ENCODE results near the gene HNRNPDL.
"Not testable (repeated sequence)": the region's sequence is repeated elsewhere in the genome, so short reads cannot be mapped to it uniquely, and the experiment has no call there.

The HNRNPDL gene

GRCh38 chr4:82397527-82397926 lies 32.7 kb downstream of the HNRNPDL start:
- Histone ChIP-seq H3K4me3 (ENCODE audit: low read depth in 1 of 2, low read length in 2 of 2) (no peak overlapping the region), H3K9me3 (ENCODE audit: control insufficient read depth in 1 of 2, low read length in 2 of 2) (no peaks in the 10 kb centered on the region), H3K27ac (ENCODE audit: low read depth, low read length) (no peak overlapping the region), H3K27me3 (ENCODE audit: control insufficient read depth in 1 of 2, insufficient read depth in 2 of 2, low read length in 2 of 2) (no peaks in the 10 kb centered on the region), H3K9ac (ENCODE audit: low read depth in 1 of 2, low read length in 2 of 2) (no peak overlapping the region), H3K4me1 (ENCODE audit: control insufficient read depth in 1 of 2, insufficient read depth in 2 of 2, low read length in 2 of 2) (no peaks in the 10 kb centered on the region), H3K36me3 (ENCODE audit: control insufficient read depth in 1 of 2, insufficient read depth in 2 of 2, low read length in 2 of 2) (no peaks in the 10 kb centered on the region)

- no peak overlapping the region for H3K9ac ChIP-seq (ENCODE audit: low read depth in 1 of 2, low read length in 2 of 2)
- H3K4me3 ChIP-seq (ENCODE audit: low read depth in 1 of 2, low read length in 2 of 2) = no peak overlapping the region
- H3K9me3 ChIP-seq (ENCODE audit: control insufficient read depth in 1 of 2, low read length in 2 of 2) = no peaks in the 10 kb centered on the region
- H3K27me3 ChIP-seq (ENCODE audit: control insufficient read depth in 1 of 2, insufficient read depth in 2 of 2, low read length in 2 of 2) = no peaks in the 10 kb centered on the region
- H3K36me3 ChIP-seq (ENCODE audit: control insufficient read depth in 1 of 2, insufficient read depth in 2 of 2, low read length in 2 of 2) = no peaks in the 10 kb centered on the region
- H3K27ac ChIP-seq (ENCODE audit: low read depth, low read length) = no peak overlapping the region
- no peaks in the 10 kb centered on the region for H3K4me1 ChIP-seq (ENCODE audit: control insufficient read depth in 1 of 2, insufficient read depth in 2 of 2, low read length in 2 of 2)
Observed at GRCh38 chr4:82394896-82395295, 35.4 kb downstream of the HNRNPDL start.

- not testable (repeated sequence) for H3K27me3 ChIP-seq (ENCODE audit: control insufficient read depth in 1 of 2, insufficient read depth in 2 of 2, low read length in 2 of 2); H3K9me3 ChIP-seq (ENCODE audit: control insufficient read depth in 1 of 2, low read length in 2 of 2); H3K9ac ChIP-seq (ENCODE audit: low read depth in 1 of 2, low read length in 2 of 2); H3K36me3 ChIP-seq (ENCODE audit: control insufficient read depth in 1 of 2, insufficient read depth in 2 of 2, low read length in 2 of 2); H3K27ac ChIP-seq (ENCODE audit: low read depth, low read length); H3K4me3 ChIP-seq (ENCODE audit: low read depth in 1 of 2, low read length in 2 of 2); H3K4me1 ChIP-seq (ENCODE audit: control insufficient read depth in 1 of 2, insufficient read depth in 2 of 2, low read length in 2 of 2)
Observed at GRCh38 chr4:82390061-82390460, 40.2 kb downstream of the HNRNPDL start.

DNA sequence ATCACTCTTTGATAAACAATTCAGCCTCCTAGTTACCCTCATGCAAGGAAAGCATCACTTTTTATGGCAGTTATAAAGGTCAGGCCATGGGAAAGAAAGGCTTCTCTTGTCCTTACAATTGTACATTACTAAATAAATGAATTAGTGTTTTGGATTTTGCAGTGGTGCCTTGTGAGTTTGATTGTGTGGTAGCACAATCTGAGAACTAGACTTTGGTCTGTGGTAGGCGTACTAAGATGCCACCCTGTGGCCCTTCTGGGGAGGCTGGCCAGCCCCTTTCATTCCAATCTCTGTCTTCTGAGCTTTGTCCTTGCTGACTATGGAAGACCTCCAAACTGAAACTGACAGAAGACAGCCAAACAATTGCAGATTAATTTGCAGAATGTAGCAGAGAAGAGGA lies 41.9 kb downstream of the HNRNPDL start:
- Histone ChIP-seq H3K4me1 (ENCODE audit: control insufficient read depth in 1 of 2, insufficient read depth in 2 of 2, low read length in 2 of 2) (no peaks in the 10 kb centered on the region), H3K4me3 (ENCODE audit: low read depth in 1 of 2, low read length in 2 of 2) (no peak overlapping the region), H3K36me3 (ENCODE audit: control insufficient read depth in 1 of 2, insufficient read depth in 2 of 2, low read length in 2 of 2) (no peaks in the 10 kb centered on the region), H3K9me3 (ENCODE audit: control insufficient read depth in 1 of 2, low read length in 2 of 2) (no peaks in the 10 kb centered on the region), H3K27ac (ENCODE audit: low read depth, low read length) (no peak overlapping the region), H3K9ac (ENCODE audit: low read depth in 1 of 2, low read length in 2 of 2) (no peak overlapping the region), H3K27me3 (ENCODE audit: control insufficient read depth in 1 of 2, insufficient read depth in 2 of 2, low read length in 2 of 2) (no peaks in the 10 kb centered on the region)

GRCh38 chr4:82386312-82386711 lies 44.0 kb downstream of the HNRNPDL start:
- not testable (repeated sequence) for H3K9me3 ChIP-seq (ENCODE audit: control insufficient read depth in 1 of 2, low read length in 2 of 2); H3K27me3 ChIP-seq (ENCODE audit: control insufficient read depth in 1 of 2, insufficient read depth in 2 of 2, low read length in 2 of 2); H3K4me1 ChIP-seq (ENCODE audit: control insufficient read depth in 1 of 2, insufficient read depth in 2 of 2, low read length in 2 of 2); H3K36me3 ChIP-seq (ENCODE audit: control insufficient read depth in 1 of 2, insufficient read depth in 2 of 2, low read length in 2 of 2); H3K27ac ChIP-seq (ENCODE audit: low read depth, low read length); H3K9ac ChIP-seq (ENCODE audit: low read depth in 1 of 2, low read length in 2 of 2); H3K4me3 ChIP-seq (ENCODE audit: low read depth in 1 of 2, low read length in 2 of 2)

DNA sequence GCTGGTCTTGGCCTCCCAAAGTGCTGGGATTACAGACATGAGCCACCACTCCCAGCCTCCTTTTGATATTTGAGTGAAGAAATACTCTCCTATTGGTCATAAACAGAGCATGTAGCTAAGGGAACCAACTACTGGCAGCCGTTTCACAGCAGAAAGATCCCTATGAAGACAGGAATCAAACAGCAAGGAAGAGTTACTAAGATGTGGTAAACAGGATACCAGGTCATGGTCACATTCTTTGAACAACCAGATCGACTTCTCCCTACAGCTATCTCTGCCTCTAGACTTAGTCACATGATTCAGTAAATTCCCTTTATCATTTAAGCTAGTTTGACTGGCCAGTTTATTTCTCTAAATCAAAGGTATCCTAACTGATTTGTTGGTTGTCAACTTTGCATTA lies 47.5 kb downstream of the HNRNPDL start:
- no peak overlapping the region for H3K27ac ChIP-seq (ENCODE audit: low read depth, low read length)
- no peaks in the 10 kb centered on the region for H3K36me3 ChIP-seq (ENCODE audit: control insufficient read depth in 1 of 2, insufficient read depth in 2 of 2, low read length in 2 of 2)
- no peaks in the 10 kb centered on the region for H3K27me3 ChIP-seq (ENCODE audit: control insufficient read depth in 1 of 2, insufficient read depth in 2 of 2, low read length in 2 of 2)
- H3K9me3 ChIP-seq (ENCODE audit: control insufficient read depth in 1 of 2, low read length in 2 of 2) = no peaks in the 10 kb centered on the region
- H3K9ac ChIP-seq (ENCODE audit: low read depth in 1 of 2, low read length in 2 of 2) = no peak overlapping the region
- no peak overlapping the region for H3K4me3 ChIP-seq (ENCODE audit: low read depth in 1 of 2, low read length in 2 of 2)
- no peaks in the 10 kb centered on the region for H3K4me1 ChIP-seq (ENCODE audit: control insufficient read depth in 1 of 2, insufficient read depth in 2 of 2, low read length in 2 of 2)

- no peaks in the 10 kb centered on the region for H3K36me3 ChIP-seq (ENCODE audit: control insufficient read depth in 1 of 2, insufficient read depth in 2 of 2, low read length in 2 of 2)
- no peak overlapping the region for H3K4me3 ChIP-seq (ENCODE audit: low read depth in 1 of 2, low read length in 2 of 2)
- H3K27ac ChIP-seq (ENCODE audit: low read depth, low read length) = no peak overlapping the region
- H3K9ac ChIP-seq (ENCODE audit: low read depth in 1 of 2, low read length in 2 of 2) = no peak overlapping the region
- H3K4me1 ChIP-seq (ENCODE audit: control insufficient read depth in 1 of 2, insufficient read depth in 2 of 2, low read length in 2 of 2) = no peaks in the 10 kb centered on the region
- no peaks in the 10 kb centered on the region for H3K9me3 ChIP-seq (ENCODE audit: control insufficient read depth in 1 of 2, low read length in 2 of 2)
- no peaks in the 10 kb centered on the region for H3K27me3 ChIP-seq (ENCODE audit: control insufficient read depth in 1 of 2, insufficient read depth in 2 of 2, low read length in 2 of 2)
Observed at GRCh38 chr4:82381661-82382296, 48.5 kb downstream of the HNRNPDL start.

DNA sequence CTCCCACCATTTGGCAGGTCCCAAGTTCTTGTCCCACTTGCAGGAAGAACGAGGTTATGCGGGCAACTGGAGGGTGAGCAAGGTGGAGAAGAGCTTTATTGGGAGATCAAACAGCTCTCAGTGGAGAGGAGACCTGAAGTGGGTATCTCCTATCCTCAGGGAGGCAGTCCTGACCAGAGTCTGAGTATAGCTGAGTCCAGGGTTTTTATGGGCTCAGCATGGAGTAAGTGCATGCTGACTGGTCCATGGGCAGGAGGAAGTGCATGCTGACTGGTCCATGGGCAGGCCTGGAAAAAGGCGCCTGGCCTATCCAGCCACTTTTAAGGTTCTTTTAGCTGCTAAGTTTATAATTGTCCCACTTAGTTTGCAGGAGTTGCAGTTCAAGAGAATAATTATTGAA lies 49.0 kb downstream of the HNRNPDL start:
- H3K4me3 ChIP-seq (ENCODE audit: low read depth in 1 of 2, low read length in 2 of 2) = no peak overlapping the region
- no peak overlapping the region for H3K9ac ChIP-seq (ENCODE audit: low read depth in 1 of 2, low read length in 2 of 2)
- H3K4me1 ChIP-seq (ENCODE audit: control insufficient read depth in 1 of 2, insufficient read depth in 2 of 2, low read length in 2 of 2) = peaks cover under 1 to 2% of the 10 kb centered on the region in 2 donors
- no peaks in the 10 kb centered on the region for H3K9me3 ChIP-seq (ENCODE audit: control insufficient read depth in 1 of 2, low read length in 2 of 2)
- no peak overlapping the region for H3K27ac ChIP-seq (ENCODE audit: low read depth, low read length)
- no peaks in the 10 kb centered on the region for H3K36me3 ChIP-seq (ENCODE audit: control insufficient read depth in 1 of 2, insufficient read depth in 2 of 2, low read length in 2 of 2)
- H3K27me3 ChIP-seq (ENCODE audit: control insufficient read depth in 1 of 2, insufficient read depth in 2 of 2, low read length in 2 of 2) = no peaks in the 10 kb centered on the region

DNA sequence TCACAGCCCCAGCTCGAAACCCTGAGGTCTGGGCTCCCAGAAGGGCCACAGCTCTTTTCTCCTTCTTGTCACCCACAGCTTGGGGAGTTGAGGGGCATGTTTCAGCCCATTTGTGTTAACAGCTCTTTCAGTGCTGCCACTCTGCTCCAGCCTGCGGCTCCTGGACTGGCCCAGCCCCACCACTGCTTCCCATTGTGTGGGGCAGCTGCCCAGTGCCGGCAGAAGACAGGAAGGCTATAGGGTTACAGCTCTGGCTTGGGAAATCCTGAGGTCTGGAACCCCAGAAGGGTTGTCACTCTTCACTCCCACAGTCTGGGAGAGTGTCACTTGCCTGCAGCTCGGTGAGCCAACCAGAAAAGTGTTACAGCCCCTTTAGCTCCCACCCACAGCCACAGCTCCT lies 49.4 kb downstream of the HNRNPDL start:
- no peak overlapping the region for H3K4me3 ChIP-seq (ENCODE audit: low read depth in 1 of 2, low read length in 2 of 2)
- no peaks in the 10 kb centered on the region for H3K36me3 ChIP-seq (ENCODE audit: control insufficient read depth in 1 of 2, insufficient read depth in 2 of 2, low read length in 2 of 2)
- no peaks in the 10 kb centered on the region for H3K9me3 ChIP-seq (ENCODE audit: control insufficient read depth in 1 of 2, low read length in 2 of 2)
- no peaks in the 10 kb centered on the region for H3K27me3 ChIP-seq (ENCODE audit: control insufficient read depth in 1 of 2, insufficient read depth in 2 of 2, low read length in 2 of 2)
- H3K27ac ChIP-seq (ENCODE audit: low read depth, low read length) = no peak overlapping the region
- peaks cover 5 to 6% of the 10 kb centered on the region in 2 donors for H3K4me1 ChIP-seq (ENCODE audit: control insufficient read depth in 1 of 2, insufficient read depth in 2 of 2, low read length in 2 of 2)
- no peak overlapping the region for H3K9ac ChIP-seq (ENCODE audit: low read depth in 1 of 2, low read length in 2 of 2)

DNA sequence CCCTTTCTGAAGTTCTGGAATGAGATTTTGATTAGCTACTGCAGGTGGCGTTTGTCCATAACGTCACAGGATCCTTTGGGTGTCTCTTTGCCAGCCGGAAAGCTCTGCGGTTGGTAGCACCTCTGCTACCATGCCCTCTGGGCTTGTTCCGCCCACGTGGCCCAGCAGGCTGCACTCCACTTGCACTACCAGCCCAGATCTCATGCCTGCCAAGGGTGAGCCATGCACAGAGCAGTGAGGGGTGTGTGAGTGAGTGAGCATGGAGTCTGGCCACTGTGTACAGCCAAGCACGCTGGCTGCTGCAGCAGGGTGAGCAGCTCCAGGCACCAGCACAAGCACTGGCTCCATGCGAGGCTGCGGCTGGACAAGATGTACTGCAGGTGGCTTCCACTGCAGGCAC lies 49.9 kb downstream of the HNRNPDL start:
- no peaks in the 10 kb centered on the region for H3K36me3 ChIP-seq (ENCODE audit: control insufficient read depth in 1 of 2, insufficient read depth in 2 of 2, low read length in 2 of 2)
- H3K9me3 ChIP-seq (ENCODE audit: control insufficient read depth in 1 of 2, low read length in 2 of 2) = no peaks in the 10 kb centered on the region
- H3K4me3 ChIP-seq (ENCODE audit: low read depth in 1 of 2, low read length in 2 of 2) = no peak overlapping the region
- no peaks in the 10 kb centered on the region for H3K27me3 ChIP-seq (ENCODE audit: control insufficient read depth in 1 of 2, insufficient read depth in 2 of 2, low read length in 2 of 2)
- no peak overlapping the region for H3K9ac ChIP-seq (ENCODE audit: low read depth in 1 of 2, low read length in 2 of 2)
- peaks cover 8% of the 10 kb centered on the region in 2 donors for H3K4me1 ChIP-seq (ENCODE audit: control insufficient read depth in 1 of 2, insufficient read depth in 2 of 2, low read length in 2 of 2)
- no peak overlapping the region for H3K27ac ChIP-seq (ENCODE audit: low read depth, low read length)

- no peaks in the 10 kb centered on the region for H3K9me3 ChIP-seq (ENCODE audit: control insufficient read depth in 1 of 2, low read length in 2 of 2)
- H3K27ac ChIP-seq (ENCODE audit: low read depth, low read length) = no peak overlapping the region
- H3K9ac ChIP-seq (ENCODE audit: low read depth in 1 of 2, low read length in 2 of 2) = no peak overlapping the region
- no peaks in the 10 kb centered on the region for H3K27me3 ChIP-seq (ENCODE audit: control insufficient read depth in 1 of 2, insufficient read depth in 2 of 2, low read length in 2 of 2)
- H3K4me1 ChIP-seq (ENCODE audit: control insufficient read depth in 1 of 2, insufficient read depth in 2 of 2, low read length in 2 of 2) = peaks cover 10 to 11% of the 10 kb centered on the region in 2 donors
- peak overlapping the region in 1 of 2 donors; percentile 98 for H3K4me3 ChIP-seq (ENCODE audit: low read depth in 1 of 2, low read length in 2 of 2)
- no peaks in the 10 kb centered on the region for H3K36me3 ChIP-seq (ENCODE audit: control insufficient read depth in 1 of 2, insufficient read depth in 2 of 2, low read length in 2 of 2)
Observed at GRCh38 chr4:82376109-82376508, 54.2 kb downstream of the HNRNPDL start.
